HG03442 (cell line): ENCODE results near the gene DKC1.
"Not testable (repeated sequence)": the region's sequence is repeated elsewhere in the genome, so short reads cannot be mapped to it uniquely, and the experiment has no call there.

Experiments used
- ATAC-seq: cut with Tn5 transposase; IDR thresholded peaks from one replicate; pipeline ENCODE4 v1.9.1; 2021; ENCODE audit warnings: mild to moderate bottlenecking, moderate library complexity; ENCODE audit not compliant: unreplicated experiment

DKC1 gene

GRCh38 chrX:154817048-154817618 lies 54.5 kb downstream of the DKC1 start:
- ATAC-seq: not testable (repeated sequence)

- ATAC-seq: no peak
Observed at GRCh38 chrX:154818916-154819770, 56.5 kb downstream of the DKC1 start.

- ATAC-seq: no peak
Observed at GRCh38 chrX:154819771-154820341, 57.2 kb downstream of the DKC1 start.

GRCh38 chrX:154821523-154821922 lies 58.9 kb downstream of the DKC1 start:
- ATAC-seq: no peak

GRCh38 chrX:154822029-154822428 lies 59.4 kb downstream of the DKC1 start:
- no peak for ATAC-seq

- no peak for ATAC-seq
Observed at GRCh38 chrX:154824638-154825037, 62.0 kb downstream of the DKC1 start.

GRCh38 chrX:154825586-154825985 lies 62.9 kb downstream of the DKC1 start:
- ATAC-seq: not testable (repeated sequence)
